HG03064 (cell line): ENCODE data around the gene SERHL2.
"Not testable (repeated sequence)": the region's sequence is repeated elsewhere in the genome, so short reads cannot be mapped to it uniquely, and the experiment has no call there.

Source experiments
- ATAC-seq: cut with Tn5 transposase; IDR thresholded peaks from one replicate; pipeline ENCODE4 v1.9.1; 2021; ENCODE audit warnings: low read depth; ENCODE audit not compliant: unreplicated experiment

Gene SERHL2

GRCh38 chr22:42553475-42554361, at the start of gene SERHL2:
TSS of gene SERHL2 (plus strand) at chr22:42553956. CDS start at chr22:42554021, 65 bp downstream.
- peak; percentile 53 for ATAC-seq

- ATAC-seq = not testable (repeated sequence)
These were observed 45.3 kb upstream of the SERHL2 start for GRCh38 chr22:42508327-42508974.

- not testable (repeated sequence) for ATAC-seq
These were observed 44.8 kb upstream of the SERHL2 start for GRCh38 chr22:42508975-42509364.

GRCh38 chr22:42509548-42509947, 44.2 kb upstream of the SERHL2 start:
- no peak for ATAC-seq

GRCh38 chr22:42511401-42511891, 42.3 kb upstream of the SERHL2 start:
- no peak for ATAC-seq

GRCh38 chr22:42512273-42512990, 41.3 kb upstream of the SERHL2 start:
- ATAC-seq = not testable (repeated sequence)

- not testable (repeated sequence) for ATAC-seq
These were observed 39.4 kb upstream of the SERHL2 start for GRCh38 chr22:42514331-42514730.

GRCh38 chr22:42515304-42515703, 38.5 kb upstream of the SERHL2 start:
- not testable (repeated sequence) for ATAC-seq

- ATAC-seq = no peak
These were observed 37.9 kb upstream of the SERHL2 start for GRCh38 chr22:42515896-42516295.

- ATAC-seq = not testable (repeated sequence)
These were observed 36.7 kb upstream of the SERHL2 start for GRCh38 chr22:42517103-42517502.

- ATAC-seq = peak; percentile 11
These were observed 34.9 kb upstream of the SERHL2 start for GRCh38 chr22:42518638-42519524.

- peak; percentile 53 for ATAC-seq
These were observed 34.0 kb upstream of the SERHL2 start, which contains the start of gene RRP7A for GRCh38 chr22:42519525-42520401. TSS of gene RRP7A (minus strand) at chr22:42519796. CDS start at chr22:42519786, 10 bp downstream.

GRCh38 chr22:42521228-42521546, 32.6 kb upstream of the SERHL2 start:
- ATAC-seq = no peak

- no peak for ATAC-seq
These were observed 31.2 kb upstream of the SERHL2 start for GRCh38 chr22:42522546-42522945.

GRCh38 chr22:42528591-42529307, 25.0 kb upstream of the SERHL2 start:
- ATAC-seq = peak; percentile 48

- not testable (repeated sequence) for ATAC-seq
These were observed 24.3 kb upstream of the SERHL2 start for GRCh38 chr22:42529435-42529834.

- not testable (repeated sequence) for ATAC-seq
These were observed 22.2 kb upstream of the SERHL2 start for GRCh38 chr22:42531401-42532084.

GRCh38 chr22:42533638-42533977, 20.1 kb upstream of the SERHL2 start:
- ATAC-seq = no peak
